Limb (tissue), 2 donors: ENCODE results near the gene AGRP.
A peak's percentile ranks its signal among the peaks of the same experiment; 100 is the strongest.

Source experiments
- DNase-seq, 2 donors: peaks; one replicate each; pipeline ENCODE4 v3.0.0-alpha.2; 2016; ENCODE audit errors: extremely low spot score in 2 of 2

Gene AGRP

GRCh38 chr16:67445913-67446907 lies 37.1 kb downstream of the AGRP start:
- DNase-seq, result no peak

GRCh38 chr16:67445441-67445912 lies 37.9 kb downstream of the AGRP start:
- no peak for DNase-seq

GRCh38 chr16:67445126-67445426 lies 38.3 kb downstream of the AGRP start:
- DNase-seq, result no peak

GRCh38 chr16:67444259-67445125 lies 38.9 kb downstream of the AGRP start:
- no peak for DNase-seq

- DNase-seq, result no peak
These were observed 40.1 kb downstream of the AGRP start for GRCh38 chr16:67443265-67443664.

- no peak for DNase-seq
These were observed 40.6 kb downstream of the AGRP start for GRCh38 chr16:67442581-67443255.

GRCh38 chr16:67441907-67442306 lies 41.4 kb downstream of the AGRP start:
- DNase-seq, result no peak

- peak in 1 of 2 donors; percentile 45 for DNase-seq
These were observed 42.0 kb downstream of the AGRP start for GRCh38 chr16:67441271-67441753.

- DNase-seq, result no peak
These were observed 44.4 kb downstream of the AGRP start for GRCh38 chr16:67438824-67439393.

GRCh38 chr16:67438098-67438791 lies 45.1 kb downstream of the AGRP start:
- no peak for DNase-seq

GRCh38 chr16:67437513-67437912 lies 45.8 kb downstream of the AGRP start:
- no peak for DNase-seq

GRCh38 chr16:67436640-67437193 lies 46.6 kb downstream of the AGRP start:
- DNase-seq, result no peak

GRCh38 chr16:67435758-67436164 lies 47.6 kb downstream of the AGRP start:
- DNase-seq, result no peak

- no peak for DNase-seq
These were observed 50.1 kb downstream of the AGRP start for GRCh38 chr16:67433131-67433719.
